GM06990 (cell line): Measurements from ENCODE around the gene PDE1A.

ENCODE experiments used
- DNase-seq: peaks from one replicate; pipeline ENCODE4 v3.0.0-alpha.2; 2011; ENCODE audit not compliant: insufficient read length; ENCODE audit errors: extremely low read depth
- H3K27me3 ChIP-seq: replicated peaks from 2 replicates; pipeline ENCODE4 v1.6.0; 2011; ENCODE audit warnings: low read length; ENCODE audit not compliant: control insufficient read depth, insufficient read depth
- H3K36me3 ChIP-seq: 2 replicates; pipeline ENCODE4 v1.5.1; 2011; ENCODE audit warnings: low read length; ENCODE audit not compliant: control insufficient read depth, insufficient read depth
- H3K4me3 ChIP-seq: replicated peaks from 2 replicates; pipeline ENCODE4 v1.5.1; 2011; ENCODE audit warnings: low read depth, mild to moderate bottlenecking, control low read depth, low read length
- CTCF ChIP-seq: IDR thresholded peaks from 2 replicates; pipeline ENCODE4 v1.5.1; 2011; ENCODE audit warnings: low read length, control low read depth, mild to moderate bottlenecking, inconsistent platforms; ENCODE audit not compliant: insufficient read depth, poor library complexity, severe bottlenecking

The PDE1A gene

GRCh38 chr2:182447863-182448262 is 21.0 kb upstream of the PDE1A start:
- Histone ChIP-seq H3K4me3 (no peak overlapping the region), H3K36me3 (no peaks in the 10 kb centered on the region), H3K27me3 (no peaks in the 10 kb centered on the region)
- TF ChIP-seq CTCF, result no peak
- DNase-seq, result no peak

GRCh38 chr2:182447163-182447562 is 20.3 kb upstream of the PDE1A start:
- no peaks in the 10 kb centered on the region for H3K27me3 ChIP-seq
- no peak for TF ChIP-seq CTCF

GRCh38 chr2:182446087-182446486 is 19.3 kb upstream of the PDE1A start:
- Histone ChIP-seq H3K4me3 (no peak overlapping the region), H3K36me3 (no peaks in the 10 kb centered on the region), H3K27me3 (no peaks in the 10 kb centered on the region)
- no peak for DNase-seq
- TF ChIP-seq CTCF, result no peak

More at GRCh38 chr2:182447163-182447562, 20.3 kb upstream of the PDE1A start:
- H3K4me3 ChIP-seq, result no peak overlapping the region
- no peak for DNase-seq
- H3K36me3 ChIP-seq, result no peaks in the 10 kb centered on the region

GRCh38 chr2:182445391-182445965 is 18.6 kb upstream of the PDE1A start:
- H3K36me3 ChIP-seq, result no peaks in the 10 kb centered on the region
- TF ChIP-seq CTCF, result no peak
- no peaks in the 10 kb centered on the region for H3K27me3 ChIP-seq
- no peak for DNase-seq
- H3K4me3 ChIP-seq, result no peak overlapping the region

- H3K27me3 ChIP-seq, result no peaks in the 10 kb centered on the region
Observed at GRCh38 chr2:182444806-182445205, 18.0 kb upstream of the PDE1A start.

More at GRCh38 chr2:182444806-182445205, 18.0 kb upstream of the PDE1A start:
- TF ChIP-seq CTCF, result no peak
- no peaks in the 10 kb centered on the region for H3K36me3 ChIP-seq
- no peak for DNase-seq
- no peak overlapping the region for H3K4me3 ChIP-seq
